OCI-LY1 (cell line): ENCODE results near the gene ERMARD.

Experiments used
- H2AFZ ChIP-seq: fragments of 200-600 bp; sonication (generic), shearing (Covaris generic); 2 replicates; pipeline ENCODE4 v1.6.0; 2014; ENCODE audit warnings: antibody characterized with exemption, mild to moderate bottlenecking, low read length
- H3F3A ChIP-seq: fragments of 200-600 bp; sonication (generic), shearing (Covaris generic); 2 replicates; pipeline ENCODE4 v1.6.0; 2014; ENCODE audit warnings: mild to moderate bottlenecking, antibody characterized with exemption, low read length, moderate library complexity; ENCODE audit not compliant: insufficient read depth
- H3K27ac ChIP-seq: fragments of 200-600 bp; sonication (generic); 2 replicates; pipeline ENCODE4 v1.5.1; 2014; ENCODE audit warnings: low read length, mixed run types, mild to moderate bottlenecking, low read depth; ENCODE audit not compliant: poor library complexity, severe bottlenecking
- H3K27me3 ChIP-seq: fragments of 200-600 bp; sonication (generic); 2 replicates; pipeline ENCODE4 v1.6.0; 2014; ENCODE audit warnings: antibody characterized with exemption, mild to moderate bottlenecking, low read length, moderate library complexity; ENCODE audit not compliant: insufficient read depth
- H3K36me3 ChIP-seq: fragments of 200-600 bp; sonication (generic); 2 replicates; pipeline ENCODE4 v1.6.1; 2014; ENCODE audit warnings: mild to moderate bottlenecking, antibody characterized with exemption, low read length, moderate library complexity, mixed read lengths; ENCODE audit not compliant: insufficient read depth
- H3K4me1 ChIP-seq: fragments of 200-600 bp; sonication (generic); 2 replicates; pipeline ENCODE4 v1.5.1; 2014; ENCODE audit warnings: mild to moderate bottlenecking, low read length, moderate library complexity; ENCODE audit not compliant: insufficient read depth, severe bottlenecking
- H3K4me2 ChIP-seq: fragments of 200-600 bp; sonication (generic), shearing (Covaris generic); 2 replicates; pipeline ENCODE4 v1.6.1; 2014; ENCODE audit warnings: low read length
- H3K4me3 ChIP-seq: fragments of 200-600 bp; sonication (generic); 2 replicates; pipeline ENCODE4 v1.5.1; 2014; ENCODE audit warnings: low read length, low read depth, mild to moderate bottlenecking, mixed read lengths; ENCODE audit not compliant: poor library complexity, severe bottlenecking
- H3K79me2 ChIP-seq: fragments of 200-600 bp; shearing (Covaris generic); 2 replicates; pipeline ENCODE4 v1.6.1; 2016; ENCODE audit warnings: mixed run types, low read length, mixed read lengths; ENCODE audit not compliant: insufficient read depth
- H3K9ac ChIP-seq: fragments of 200-600 bp; sonication (generic), shearing (Covaris generic); 2 replicates; pipeline ENCODE4 v1.6.1; 2014; ENCODE audit warnings: mild to moderate bottlenecking, low read length, mixed read lengths
- H3K9me2 ChIP-seq: fragments of 200-600 bp; sonication (generic), shearing (Covaris generic); 2 replicates; pipeline ENCODE4 v1.6.1; 2014; ENCODE audit warnings: low read depth, mild to moderate bottlenecking, low read length, mixed read lengths
- H3K9me3 ChIP-seq: fragments of 200-600 bp; shearing (Covaris generic); 2 replicates; pipeline ENCODE4 v1.6.1; 2014; ENCODE audit warnings: low read length, mixed read lengths
- H4K20me1 ChIP-seq: fragments of 200-600 bp; sonication (generic), shearing (Covaris generic); 2 replicates; pipeline ENCODE4 v1.6.0; 2016; ENCODE audit warnings: mild to moderate bottlenecking, low read length; ENCODE audit not compliant: insufficient read depth
- EZH2 ChIP-seq: fragments of 200-600 bp; sonication (generic), shearing (Covaris generic); IDR thresholded peaks from 2 replicates; pipeline ENCODE4 v1.8.0; 2017; ENCODE audit warnings: borderline replicate concordance, mixed run types, mild to moderate bottlenecking, antibody characterized with exemption, low read length, moderate library complexity, mixed read lengths
- TF ChIP-seq, protein P1 (sequence below): fragments of 200-600 bp; sonication (generic), shearing (Covaris generic); IDR thresholded peaks from 2 replicates; pipeline ENCODE4 v1.5.1; 2017; ENCODE audit warnings: mild to moderate bottlenecking, antibody characterized with exemption, low read length, moderate library complexity, mixed read lengths

ERMARD gene

DNA sequence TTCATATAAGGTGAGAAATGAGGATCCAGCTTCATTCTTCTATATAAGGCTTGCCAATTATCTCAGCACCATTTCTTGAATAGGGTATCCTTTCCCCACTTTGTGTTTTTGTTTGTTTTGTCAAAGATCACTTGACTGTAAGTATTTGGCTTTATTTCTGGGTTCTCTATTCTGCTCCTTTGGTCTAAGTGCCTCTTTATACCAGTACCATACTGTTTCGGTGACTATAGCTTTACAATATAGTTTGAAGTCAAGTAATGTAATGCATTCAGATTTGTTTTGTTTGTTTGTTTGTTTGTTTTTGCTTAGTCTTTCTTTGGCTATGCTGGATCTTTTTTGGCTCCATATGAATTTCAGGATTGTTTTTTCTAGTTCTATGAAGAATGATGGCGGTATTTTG lies 64.6 kb downstream of the ERMARD start:
- TF ChIP-seq, protein P1, sequence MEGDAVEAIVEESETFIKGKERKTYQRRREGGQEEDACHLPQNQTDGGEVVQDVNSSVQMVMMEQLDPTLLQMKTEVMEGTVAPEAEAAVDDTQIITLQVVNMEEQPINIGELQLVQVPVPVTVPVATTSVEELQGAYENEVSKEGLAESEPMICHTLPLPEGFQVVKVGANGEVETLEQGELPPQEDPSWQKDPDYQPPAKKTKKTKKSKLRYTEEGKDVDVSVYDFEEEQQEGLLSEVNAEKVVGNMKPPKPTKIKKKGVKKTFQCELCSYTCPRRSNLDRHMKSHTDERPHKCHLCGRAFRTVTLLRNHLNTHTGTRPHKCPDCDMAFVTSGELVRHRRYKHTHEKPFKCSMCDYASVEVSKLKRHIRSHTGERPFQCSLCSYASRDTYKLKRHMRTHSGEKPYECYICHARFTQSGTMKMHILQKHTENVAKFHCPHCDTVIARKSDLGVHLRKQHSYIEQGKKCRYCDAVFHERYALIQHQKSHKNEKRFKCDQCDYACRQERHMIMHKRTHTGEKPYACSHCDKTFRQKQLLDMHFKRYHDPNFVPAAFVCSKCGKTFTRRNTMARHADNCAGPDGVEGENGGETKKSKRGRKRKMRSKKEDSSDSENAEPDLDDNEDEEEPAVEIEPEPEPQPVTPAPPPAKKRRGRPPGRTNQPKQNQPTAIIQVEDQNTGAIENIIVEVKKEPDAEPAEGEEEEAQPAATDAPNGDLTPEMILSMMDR = no peak
- no peak for TF ChIP-seq EZH2
- no peaks in the 10 kb centered on the region; the same call in 1 of the 2 replicates for H3K36me3 ChIP-seq

DNA sequence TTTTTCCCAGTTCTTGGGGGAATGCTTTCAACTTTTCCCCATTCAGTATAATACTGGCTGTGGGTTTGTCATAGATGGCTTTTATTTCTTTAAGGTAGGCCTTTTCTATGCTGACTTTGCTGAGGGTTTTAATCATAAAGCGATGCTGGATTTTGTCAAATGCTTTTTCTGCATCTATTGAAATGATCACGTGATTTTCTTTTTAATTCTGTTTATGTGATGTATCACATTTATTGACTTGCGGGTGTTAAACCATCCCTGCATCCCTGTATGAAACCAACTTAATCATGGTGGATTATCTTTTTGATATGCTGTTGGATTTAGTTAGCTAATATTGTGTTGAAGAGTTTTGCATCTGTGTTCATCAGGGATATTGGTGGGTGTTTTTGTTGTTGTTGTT lies 65.6 kb downstream of the ERMARD start:
- no peaks in the 10 kb centered on the region; the same call in 1 of the 2 replicates for H3K27me3 ChIP-seq
- H3K79me2 ChIP-seq = no peaks in the 10 kb centered on the region
- no peak overlapping the region for H3K4me3 ChIP-seq
- no peak overlapping the region for H3K9ac ChIP-seq
- no peak overlapping the region for H2AFZ ChIP-seq
- no peaks in the 10 kb centered on the region for H3F3A ChIP-seq
- H3K9me3 ChIP-seq = peaks cover 6% of the 10 kb centered on the region; the same call in 1 of the 2 replicates
- H4K20me1 ChIP-seq = no peaks in the 10 kb centered on the region
- H3K4me2 ChIP-seq = no peak overlapping the region
- TF ChIP-seq, protein P1 = no peak
- no peak for TF ChIP-seq EZH2
- H3K4me1 ChIP-seq = no peaks in the 10 kb centered on the region
- no peak overlapping the region for H3K27ac ChIP-seq
- no peaks in the 10 kb centered on the region for H3K9me2 ChIP-seq
- no peaks in the 10 kb centered on the region; the same call in 1 of the 2 replicates for H3K36me3 ChIP-seq

More for the DNA sequence above, 64.6 kb downstream of the ERMARD start:
- Histone ChIP-seq H3F3A (no peaks in the 10 kb centered on the region), H3K4me1 (no peaks in the 10 kb centered on the region), H3K4me3 (no peak overlapping the region), H2AFZ (no peak overlapping the region), H3K4me2 (no peak overlapping the region), H3K9me3 (peaks cover 6% of the 10 kb centered on the region; the same call in 1 of the 2 replicates), H3K27me3 (no peaks in the 10 kb centered on the region; the same call in 1 of the 2 replicates), H3K27ac (no peak overlapping the region), H3K9me2 (no peaks in the 10 kb centered on the region), H4K20me1 (no peaks in the 10 kb centered on the region), H3K79me2 (no peaks in the 10 kb centered on the region), H3K9ac (no peak overlapping the region)

DNA sequence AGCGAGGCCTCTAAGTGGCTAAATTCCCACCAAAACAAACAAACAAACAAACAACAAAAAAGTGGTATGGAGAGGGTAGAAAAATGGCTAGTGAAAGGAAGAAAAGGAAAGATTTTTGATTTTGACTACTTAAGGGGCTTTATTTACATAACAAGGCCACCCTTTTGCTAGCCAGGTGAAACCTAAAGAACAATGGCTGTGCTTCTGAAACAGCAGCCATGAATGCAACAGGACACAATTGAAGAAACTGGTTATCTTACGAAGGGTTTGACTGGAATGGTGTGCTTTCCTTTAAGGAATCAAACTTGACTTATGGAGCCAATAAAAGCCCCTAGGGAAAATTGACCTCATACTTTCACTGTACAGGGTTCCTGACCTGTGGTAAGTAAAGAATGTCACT lies 68.9 kb downstream of the ERMARD start:
- no peaks in the 10 kb centered on the region; the same call in 1 of the 2 replicates for H3K27me3 ChIP-seq
- no peaks in the 10 kb centered on the region; the same call in 1 of the 2 replicates for H3K36me3 ChIP-seq
- H3K4me3 ChIP-seq = no peak overlapping the region

More for the DNA sequence above, 68.9 kb downstream of the ERMARD start:
- no peaks in the 10 kb centered on the region for H3K4me1 ChIP-seq
- H3K9ac ChIP-seq = no peak overlapping the region
- H3K27ac ChIP-seq = no peak overlapping the region
- no peaks in the 10 kb centered on the region for H4K20me1 ChIP-seq
- H3F3A ChIP-seq = no peaks in the 10 kb centered on the region
- TF ChIP-seq EZH2 = no peak
- TF ChIP-seq, protein P1 = no peak
- H3K9me3 ChIP-seq = peaks cover 6% of the 10 kb centered on the region; the same call in 1 of the 2 replicates
- H2AFZ ChIP-seq = no peak overlapping the region
- no peaks in the 10 kb centered on the region for H3K79me2 ChIP-seq
- no peaks in the 10 kb centered on the region for H3K9me2 ChIP-seq
- H3K4me2 ChIP-seq = no peak overlapping the region
